ENCODE results near the gene MYZAP. TPM values are rescaled to one million over a fixed set of nuclear protein-coding genes. Genes with fewer than 3 reads are reported as not detected.

Gene MYZAP
- total RNA-seq, 1 donor: 0.43 TPM

DNA sequence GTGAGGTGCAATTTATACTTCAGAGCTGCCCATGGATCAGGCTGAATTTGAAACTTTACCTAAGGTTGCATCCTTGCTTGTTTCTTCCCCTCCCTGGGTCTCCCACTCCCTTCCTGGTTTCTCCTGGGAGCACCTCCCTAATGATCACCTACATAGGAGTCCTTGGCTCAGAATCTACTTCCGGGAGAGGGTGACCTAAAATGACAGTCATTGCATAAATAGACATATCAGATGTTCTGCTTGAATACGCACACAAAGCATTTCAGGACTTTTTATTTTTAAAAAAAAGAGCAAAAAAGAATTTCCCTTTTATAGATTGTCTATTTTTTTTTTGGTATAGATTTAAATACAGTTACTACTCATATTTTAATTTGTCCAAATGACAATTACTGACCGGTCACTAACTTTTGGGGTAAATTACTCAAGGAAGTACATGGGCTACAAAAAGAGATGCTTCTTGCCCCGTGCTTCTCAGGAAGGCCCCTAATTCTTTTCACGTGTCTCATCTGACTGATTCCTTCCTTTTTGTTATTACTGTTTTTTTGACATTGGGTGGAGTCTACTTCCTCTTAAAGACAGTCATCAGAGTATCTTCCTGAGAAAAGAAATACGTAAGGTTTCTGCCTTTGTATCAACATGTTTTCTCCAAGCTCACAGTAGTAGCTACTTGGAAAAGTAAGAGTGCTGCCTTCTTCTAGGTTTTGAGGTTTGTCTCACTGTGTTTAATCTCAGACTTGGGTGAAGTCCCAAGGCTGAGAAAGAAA is 4.9 kb upstream of the MYZAP start:
- no peak overlapping the region for H3K4me3 ChIP-seq (ENCODE audit: low read depth, low read length)
- TF ChIP-seq, protein P1, sequence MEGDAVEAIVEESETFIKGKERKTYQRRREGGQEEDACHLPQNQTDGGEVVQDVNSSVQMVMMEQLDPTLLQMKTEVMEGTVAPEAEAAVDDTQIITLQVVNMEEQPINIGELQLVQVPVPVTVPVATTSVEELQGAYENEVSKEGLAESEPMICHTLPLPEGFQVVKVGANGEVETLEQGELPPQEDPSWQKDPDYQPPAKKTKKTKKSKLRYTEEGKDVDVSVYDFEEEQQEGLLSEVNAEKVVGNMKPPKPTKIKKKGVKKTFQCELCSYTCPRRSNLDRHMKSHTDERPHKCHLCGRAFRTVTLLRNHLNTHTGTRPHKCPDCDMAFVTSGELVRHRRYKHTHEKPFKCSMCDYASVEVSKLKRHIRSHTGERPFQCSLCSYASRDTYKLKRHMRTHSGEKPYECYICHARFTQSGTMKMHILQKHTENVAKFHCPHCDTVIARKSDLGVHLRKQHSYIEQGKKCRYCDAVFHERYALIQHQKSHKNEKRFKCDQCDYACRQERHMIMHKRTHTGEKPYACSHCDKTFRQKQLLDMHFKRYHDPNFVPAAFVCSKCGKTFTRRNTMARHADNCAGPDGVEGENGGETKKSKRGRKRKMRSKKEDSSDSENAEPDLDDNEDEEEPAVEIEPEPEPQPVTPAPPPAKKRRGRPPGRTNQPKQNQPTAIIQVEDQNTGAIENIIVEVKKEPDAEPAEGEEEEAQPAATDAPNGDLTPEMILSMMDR (IDR thresholded peaks at IDR 0.05; ENCODE audit: insufficient read depth, low read depth, low read length): no peak
- no peak for DNase-seq (ENCODE audit: low read depth)

DNA sequence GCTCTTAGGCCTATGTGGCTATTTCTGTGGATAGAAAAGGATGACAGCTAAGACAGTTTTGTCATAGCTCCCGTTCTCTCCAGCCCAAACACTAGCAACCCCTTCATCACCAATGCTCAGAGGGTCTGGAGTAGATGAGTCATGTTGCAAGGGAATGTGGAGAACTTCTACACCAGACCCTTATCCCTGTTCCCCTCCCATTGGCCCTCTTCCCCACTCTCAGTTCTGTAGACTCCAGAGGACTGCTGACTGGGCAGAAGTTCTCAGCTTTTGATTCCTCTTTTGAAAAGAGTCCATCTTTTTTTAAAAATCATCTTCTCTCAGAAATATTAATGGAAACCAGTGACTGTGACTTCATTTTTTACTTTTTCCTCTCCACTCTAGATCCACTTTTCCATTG is 2.4 kb upstream of the MYZAP start:
- no peak overlapping the region for H3K4me3 ChIP-seq (ENCODE audit: low read depth, low read length)
- DNase-seq (ENCODE audit: low read depth): no peak
- TF ChIP-seq, protein P1 (IDR thresholded peaks at IDR 0.05; ENCODE audit: insufficient read depth, low read depth, low read length): no peak

DNA sequence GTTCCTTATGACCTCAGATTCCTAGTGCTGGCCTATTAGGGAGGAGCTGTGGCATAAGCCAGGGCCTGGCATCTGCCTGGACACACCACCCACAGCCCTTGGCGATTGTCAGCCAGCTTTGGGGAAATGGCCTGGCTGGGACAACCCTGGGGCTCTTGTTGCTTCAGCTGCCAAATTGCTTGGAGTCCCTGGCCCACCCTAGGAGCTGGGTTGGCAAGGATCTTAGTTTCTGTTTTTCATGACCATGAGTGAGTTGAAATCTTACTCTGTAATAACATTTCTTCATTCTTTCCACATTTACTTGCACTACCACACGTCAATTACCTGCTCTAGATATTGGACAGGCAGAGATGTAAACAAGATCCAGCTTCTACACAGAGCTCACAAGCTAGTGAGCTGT is 1.9 kb upstream of the MYZAP start:
- no peak for DNase-seq (ENCODE audit: low read depth)
- no peak overlapping the region for H3K4me3 ChIP-seq (ENCODE audit: low read depth, low read length)
- TF ChIP-seq, protein P1 (IDR thresholded peaks at IDR 0.05; ENCODE audit: insufficient read depth, low read depth, low read length): no peak

DNA sequence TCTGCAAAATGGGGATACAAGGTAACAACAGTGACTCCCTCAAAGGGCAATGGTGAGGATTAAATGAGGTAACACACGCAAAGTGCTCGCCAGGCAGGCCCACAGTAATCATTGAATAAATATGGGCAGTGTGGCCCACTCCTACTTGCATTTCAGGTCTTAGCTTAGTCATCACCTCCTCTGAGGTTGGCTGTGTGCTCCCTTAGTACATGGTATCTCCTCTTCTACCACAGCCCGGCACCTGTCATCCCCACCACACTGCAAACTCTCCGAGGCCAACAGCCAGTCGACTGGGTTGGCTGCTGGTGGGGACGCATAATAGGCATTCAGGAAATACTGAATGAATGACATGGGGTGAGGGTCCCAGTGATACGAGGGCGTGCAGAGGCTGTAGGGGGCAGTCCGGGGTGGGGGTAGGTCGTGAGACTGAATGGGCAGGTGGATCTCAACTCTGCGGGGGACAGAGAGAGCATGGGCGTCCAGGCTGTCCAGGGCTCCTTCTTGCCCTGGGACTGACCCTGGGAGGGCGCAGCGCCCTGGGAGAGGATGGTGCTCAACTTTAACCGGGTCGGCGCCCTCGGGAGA is 375 bp upstream of the MYZAP start:
- TF ChIP-seq, protein P1 (IDR thresholded peaks at IDR 0.05; ENCODE audit: insufficient read depth, low read depth, low read length): no peak
- peak overlapping the region; percentile 46 for H3K4me3 ChIP-seq (ENCODE audit: low read depth, low read length)
- DNase-seq (ENCODE audit: low read depth): no peak

DNA sequence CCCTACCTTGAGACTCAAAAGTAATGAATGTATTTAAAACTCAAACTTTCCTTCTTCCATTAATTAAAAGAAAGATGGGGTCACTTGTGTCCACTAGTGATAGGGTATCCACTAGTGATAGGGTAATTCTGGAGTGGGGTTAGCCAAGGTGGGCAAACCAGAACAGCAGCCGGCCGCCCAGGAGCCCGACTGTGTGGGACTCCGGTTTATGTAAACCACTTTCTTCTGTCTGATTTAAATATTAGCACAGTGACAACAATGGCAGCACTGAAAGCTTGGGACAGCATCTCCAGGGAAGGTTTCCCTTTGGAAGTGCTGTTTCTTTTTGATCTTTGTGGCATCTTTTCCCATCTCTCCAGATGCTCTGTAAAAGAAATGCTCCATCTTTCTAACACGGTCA is 722 bp downstream of the MYZAP start:
- peak overlapping the region; percentile 46 for H3K4me3 ChIP-seq (ENCODE audit: low read depth, low read length)
- DNase-seq (ENCODE audit: low read depth): no peak

DNA sequence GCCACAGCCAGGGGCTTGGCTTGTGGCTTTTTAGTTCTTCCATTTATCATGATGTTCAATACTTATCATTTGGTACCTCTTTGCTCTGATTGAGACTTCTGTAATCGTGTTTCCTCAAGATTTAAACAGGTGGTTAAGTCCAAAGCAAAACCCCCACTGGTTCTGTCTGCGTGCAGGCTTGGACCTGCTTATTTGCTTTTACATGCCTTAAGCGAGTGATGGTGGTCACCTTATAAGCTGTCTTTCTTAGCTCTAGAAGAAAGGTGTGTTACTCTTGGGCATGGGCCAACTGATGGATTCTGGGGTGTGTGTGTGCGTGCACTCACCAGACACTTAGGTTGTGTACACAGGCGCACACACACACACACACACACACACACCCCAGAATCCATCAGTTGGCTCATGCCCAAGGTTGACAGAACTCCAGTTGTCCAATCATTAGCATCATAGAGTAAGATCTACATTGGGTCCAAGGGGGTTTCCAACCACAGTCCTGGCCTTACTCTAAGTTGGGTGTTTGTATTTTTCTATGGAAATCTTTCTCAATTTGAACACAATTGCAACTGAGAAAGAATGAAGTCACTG is 1.2 kb downstream of the MYZAP start:
- DNase-seq (ENCODE audit: low read depth): no peak
- TF ChIP-seq, protein P1 (IDR thresholded peaks at IDR 0.05; ENCODE audit: insufficient read depth, low read depth, low read length): no peak

More for the DNA sequence above, 722 bp downstream of the MYZAP start:
- TF ChIP-seq, protein P1 (IDR thresholded peaks at IDR 0.05; ENCODE audit: insufficient read depth, low read depth, low read length): no peak

More for the DNA sequence above, 1.2 kb downstream of the MYZAP start:
- H3K4me3 ChIP-seq (ENCODE audit: low read depth, low read length): no peak overlapping the region

Measured in fibroblast of villous mesenchyme (primary cell).